Hematopoietic multipotent progenitor cell treated with erythropoietin and hydrocortisone succinate and interleukin-3 and kit ligand, for 6 days (in vitro differentiated cells): ENCODE measurements around the gene PRELID3B.

ENCODE experiments used
- DNase-seq: peaks from one replicate; pipeline ENCODE4 v3.0.0-alpha.2; 2015

Gene PRELID3B

DNA sequence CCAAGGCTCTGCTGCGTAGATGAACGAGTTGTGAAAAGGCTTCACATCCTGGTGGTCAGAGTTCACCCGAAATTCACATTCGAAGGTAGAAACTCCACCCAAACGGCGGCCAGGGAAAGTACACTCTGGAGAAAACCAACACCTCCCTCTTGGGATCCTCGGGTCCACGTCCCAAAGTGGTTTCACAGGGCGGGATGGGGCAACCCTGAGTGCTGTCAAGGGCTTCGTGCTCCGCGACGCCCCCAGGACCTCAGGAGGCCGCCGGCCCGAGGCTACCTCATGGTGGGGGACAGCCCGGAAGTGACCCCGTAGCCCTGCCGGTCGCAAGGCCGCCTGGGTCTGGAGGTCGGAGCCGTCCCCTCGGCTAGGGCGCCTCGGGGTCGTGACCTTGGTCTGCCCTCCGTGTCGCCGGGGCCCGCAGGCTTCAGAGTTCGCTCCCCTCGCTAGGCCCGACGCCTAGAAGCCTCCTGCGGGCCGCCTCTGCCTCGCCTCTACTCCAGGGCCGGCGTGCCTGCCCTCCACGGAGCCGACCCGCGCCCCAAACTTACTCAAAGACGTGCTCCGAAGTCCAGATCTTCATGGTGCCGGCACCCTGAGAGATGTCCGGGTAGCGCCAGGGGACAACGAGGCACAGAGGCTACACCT lies at the start of gene PRELID3B:
Gene PRELID3B (minus strand): TSS at position 636 of the 645 bp plus-strand sequence. CDS start 56 bp downstream, at position 580.
- peak; percentile 32 for DNase-seq

DNA sequence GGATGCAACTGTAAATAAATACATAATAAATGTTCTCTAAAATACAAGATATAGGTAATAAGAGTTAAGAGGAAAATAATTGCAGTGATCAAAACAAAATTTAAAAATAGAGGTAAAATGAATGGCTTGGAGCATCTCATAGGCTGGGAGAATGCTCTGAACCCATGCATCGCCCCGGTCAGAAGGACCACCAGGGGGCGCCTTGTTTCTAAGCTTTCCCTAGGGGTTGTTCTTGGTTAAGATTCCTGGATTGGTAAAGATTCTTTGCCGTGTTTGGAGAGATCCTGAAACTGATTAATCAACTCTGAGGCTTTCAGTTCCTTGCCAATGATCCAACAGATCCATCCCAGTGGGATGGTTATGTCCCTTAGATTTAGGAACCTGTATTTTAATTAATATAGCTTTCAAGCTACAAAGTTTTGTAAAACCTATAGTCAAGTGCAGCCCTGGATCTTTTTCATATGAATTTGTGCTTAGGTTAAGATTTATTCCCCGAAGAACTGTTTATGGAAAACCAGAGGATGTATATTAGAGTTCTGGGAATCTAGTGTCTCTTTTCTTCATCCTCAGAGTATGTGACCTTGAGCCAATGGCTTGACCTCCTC lies 45.3 kb upstream of the PRELID3B start:
- peak; percentile 90 for DNase-seq

DNA sequence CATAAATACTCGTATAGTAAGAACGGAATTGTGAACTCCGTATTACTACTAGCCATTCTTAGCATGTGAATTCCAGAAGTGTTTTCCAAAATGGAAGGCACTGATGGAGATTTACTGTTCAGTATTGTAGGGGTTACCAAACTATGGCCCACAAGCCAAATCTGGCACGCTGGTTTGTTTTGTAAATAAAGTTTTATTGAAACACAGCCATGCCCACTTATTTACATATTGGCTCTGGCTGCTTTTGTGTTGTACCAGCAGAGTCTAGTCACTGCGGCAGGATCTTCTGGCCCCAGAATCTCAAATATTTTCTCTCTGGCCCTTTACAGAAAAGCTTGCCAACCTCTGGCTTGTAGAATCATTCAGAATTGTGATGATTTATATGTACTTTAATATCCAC lies 44.3 kb upstream of the PRELID3B start:
- no peak for DNase-seq

DNA sequence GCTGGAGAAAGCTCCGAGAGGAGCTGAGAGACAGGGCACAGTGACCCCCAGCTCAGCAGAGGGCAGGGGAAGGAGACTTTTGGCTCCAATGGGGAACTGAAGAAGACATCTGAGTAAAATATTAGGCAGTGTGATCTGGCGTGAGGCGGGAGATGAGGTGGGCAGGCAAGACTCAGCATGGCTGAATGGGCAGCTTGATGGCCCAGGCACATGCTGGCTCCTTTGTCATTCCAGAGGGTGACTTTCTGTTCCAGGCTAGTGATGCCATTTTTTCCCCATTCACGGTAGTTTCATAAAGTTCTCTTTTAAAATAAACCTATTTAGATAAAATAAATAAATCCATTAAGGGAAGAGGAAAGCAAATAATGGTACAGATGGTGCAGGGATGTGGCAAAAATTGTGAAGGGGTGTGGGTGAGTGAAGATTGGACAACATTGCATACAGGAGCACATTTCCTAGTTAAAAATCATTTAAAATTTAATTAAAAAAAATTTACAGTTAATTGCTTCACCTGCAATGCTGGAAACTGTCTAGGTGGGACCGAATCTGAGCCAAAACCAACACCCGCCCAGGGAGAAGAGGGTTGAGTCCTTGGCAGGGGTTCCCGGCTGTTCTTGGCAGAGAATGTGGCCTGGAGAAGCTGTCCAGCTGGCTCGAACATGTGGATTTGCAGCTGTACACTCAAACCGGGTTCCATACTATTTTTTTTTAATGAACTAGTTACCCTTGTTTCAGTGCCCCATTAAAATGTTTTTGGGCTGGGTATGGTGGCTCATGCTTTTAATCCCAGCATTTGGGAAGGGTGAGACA lies 41.7 kb upstream of the PRELID3B start:
- DNase-seq, result no peak

DNA sequence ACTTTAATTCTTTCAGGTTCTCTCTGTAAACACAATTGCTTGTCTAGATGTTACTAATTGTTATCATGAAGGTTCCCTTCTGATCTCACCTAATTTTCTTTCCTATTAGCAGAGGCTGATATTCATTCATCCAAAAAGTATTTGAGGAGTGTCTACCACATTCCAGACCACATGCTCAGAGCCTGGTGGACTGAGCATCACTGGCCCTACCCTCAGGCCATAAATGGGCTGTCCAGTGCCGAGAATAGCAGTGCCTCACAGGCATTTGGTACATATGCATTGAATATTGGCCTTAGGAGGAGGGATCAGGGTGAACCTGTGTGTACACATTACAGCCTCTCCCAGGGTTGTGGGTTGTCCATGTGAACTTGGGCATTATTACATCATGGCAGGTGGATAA lies 40.4 kb upstream of the PRELID3B start:
- no peak for DNase-seq

DNA sequence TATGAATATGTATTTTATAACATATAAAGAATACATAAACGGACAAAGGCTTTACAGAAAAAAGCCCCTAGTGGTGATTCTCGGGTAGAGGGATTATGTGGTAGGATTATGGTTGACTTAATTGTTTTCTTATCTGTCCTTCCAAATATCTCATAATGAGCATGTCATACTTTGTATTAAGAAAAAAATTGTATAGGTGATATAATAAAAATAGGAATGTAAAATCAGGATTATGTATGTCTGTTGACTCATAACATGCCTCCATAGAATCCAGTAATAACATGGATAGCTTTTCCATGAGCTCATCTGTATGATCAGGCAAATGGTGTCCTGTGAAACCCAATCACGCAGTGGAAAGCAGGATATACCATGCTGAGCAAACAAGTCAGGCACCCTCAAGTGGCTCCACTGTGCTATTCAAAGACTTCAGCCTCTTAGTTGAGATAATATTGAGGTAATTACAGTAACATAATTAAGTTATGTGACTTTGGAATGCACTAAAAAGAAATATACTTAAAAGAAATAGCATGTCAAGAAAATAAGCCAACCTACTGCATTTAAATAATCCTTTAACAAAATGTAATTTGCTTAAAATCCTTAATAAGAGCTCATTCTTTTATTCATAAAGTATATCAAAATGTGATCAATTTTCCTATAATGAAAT lies 39.6 kb upstream of the PRELID3B start:
- peak; percentile 62 for DNase-seq

- DNase-seq, result no peak
These were observed 38.5 kb upstream of the PRELID3B start for GRCh38 chr20:59081036-59081435.

DNA sequence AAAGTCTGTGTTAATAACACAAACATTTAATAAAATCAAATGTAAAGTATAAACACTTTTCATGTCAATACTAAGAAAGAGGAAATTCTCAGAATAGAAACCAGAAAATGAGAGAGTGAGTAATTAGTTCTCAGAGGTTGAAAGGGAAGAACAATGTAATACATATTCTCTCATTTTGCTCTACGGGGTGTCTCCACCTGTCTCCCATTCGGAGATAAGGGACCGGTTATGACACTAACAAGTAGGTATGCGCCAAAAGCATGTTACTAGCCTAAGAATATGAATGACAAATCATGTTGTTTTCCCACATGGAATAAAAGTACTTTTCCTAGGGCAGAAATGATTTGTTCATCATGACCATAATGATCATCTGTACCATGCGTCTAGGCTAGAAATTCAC lies 35.6 kb upstream of the PRELID3B start:
- no peak for DNase-seq

DNA sequence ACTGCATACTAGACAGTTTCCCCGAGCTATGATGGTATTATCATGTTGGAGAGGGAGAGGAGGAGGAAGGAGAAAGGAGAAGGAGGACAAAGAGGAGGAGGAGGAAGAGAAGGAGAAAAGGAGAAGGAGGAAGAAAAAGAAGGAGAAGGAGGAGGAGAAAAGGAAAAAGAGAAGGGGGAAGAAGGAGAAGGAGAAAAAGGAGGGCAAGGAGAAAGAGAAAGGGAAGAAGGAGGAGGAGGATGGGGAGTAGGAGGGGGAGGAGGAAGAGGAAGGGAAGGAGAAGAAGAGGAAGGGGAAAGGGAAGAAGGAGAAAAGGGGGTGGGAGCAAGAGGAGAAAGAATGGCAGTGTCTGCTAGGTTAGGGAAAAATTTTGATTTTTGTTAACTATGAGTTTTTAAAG lies 35.1 kb upstream of the PRELID3B start:
- no peak for DNase-seq

- no peak for DNase-seq
These were observed 33.4 kb upstream of the PRELID3B start for GRCh38 chr20:59075934-59076508.

DNA sequence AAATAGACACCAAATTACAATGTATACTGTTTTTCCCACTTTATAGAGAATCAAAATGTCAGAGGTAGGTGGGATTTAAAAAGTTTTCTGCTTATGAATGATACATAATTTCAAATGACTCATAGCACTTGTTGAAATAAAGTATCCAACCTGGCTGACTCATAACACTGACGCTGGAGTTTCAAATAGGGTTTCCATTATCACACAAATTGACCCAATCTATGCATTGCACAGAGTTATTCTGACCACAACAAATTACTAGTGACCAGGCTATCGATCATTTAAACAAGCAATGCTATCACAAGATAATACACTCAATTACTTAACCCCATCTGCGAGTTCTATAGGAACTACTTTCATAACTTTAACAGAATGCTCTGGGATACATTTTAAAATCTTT lies 31.9 kb upstream of the PRELID3B start:
- DNase-seq, result no peak

- no peak for DNase-seq
These were observed 31.0 kb upstream of the PRELID3B start for GRCh38 chr20:59073582-59073981.

DNA sequence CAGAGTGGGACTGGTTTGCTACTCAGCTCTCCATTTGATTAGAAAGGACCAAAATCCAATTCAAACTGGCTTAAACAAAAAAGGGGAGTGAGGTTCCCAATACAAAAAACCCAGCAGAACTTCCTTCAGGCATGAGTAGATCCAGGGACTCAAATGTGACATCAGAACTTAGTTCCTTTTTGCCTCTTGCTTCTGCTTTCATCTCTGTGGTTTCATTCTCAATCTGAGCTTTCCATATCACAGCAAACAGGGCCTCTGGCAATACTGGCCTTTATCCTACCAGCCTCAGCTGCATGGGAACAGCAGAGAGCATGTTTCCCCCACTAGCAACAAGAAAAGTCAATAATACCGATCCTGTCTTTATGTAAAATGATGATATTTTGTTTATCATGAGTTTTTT lies 28.6 kb upstream of the PRELID3B start:
- DNase-seq, result no peak

GRCh38 chr20:59069026-59069425 lies 26.4 kb upstream of the PRELID3B start:
- no peak for DNase-seq

DNA sequence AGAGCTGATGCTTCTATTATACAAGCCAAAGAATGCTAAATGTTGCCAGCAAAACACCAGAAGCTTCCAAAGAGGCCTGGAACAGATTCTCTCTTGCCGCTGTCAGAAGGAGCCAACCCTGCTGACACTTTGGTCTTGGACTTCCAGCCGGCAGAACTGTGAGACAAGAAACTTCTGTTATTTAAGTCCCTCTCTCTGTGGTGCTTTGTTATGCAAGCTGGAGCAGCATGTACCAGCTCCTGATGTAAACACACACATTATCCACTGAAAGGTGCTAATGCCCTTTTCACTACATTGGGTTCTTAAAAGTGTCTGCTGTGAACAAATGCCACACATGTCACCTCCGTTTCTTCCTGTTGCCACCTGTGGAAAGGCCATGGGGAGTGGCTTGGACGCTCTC lies 25.9 kb upstream of the PRELID3B start:
- DNase-seq, result no peak

- DNase-seq, result no peak
These were observed 21.7 kb upstream of the PRELID3B start for GRCh38 chr20:59064214-59064722.

DNA sequence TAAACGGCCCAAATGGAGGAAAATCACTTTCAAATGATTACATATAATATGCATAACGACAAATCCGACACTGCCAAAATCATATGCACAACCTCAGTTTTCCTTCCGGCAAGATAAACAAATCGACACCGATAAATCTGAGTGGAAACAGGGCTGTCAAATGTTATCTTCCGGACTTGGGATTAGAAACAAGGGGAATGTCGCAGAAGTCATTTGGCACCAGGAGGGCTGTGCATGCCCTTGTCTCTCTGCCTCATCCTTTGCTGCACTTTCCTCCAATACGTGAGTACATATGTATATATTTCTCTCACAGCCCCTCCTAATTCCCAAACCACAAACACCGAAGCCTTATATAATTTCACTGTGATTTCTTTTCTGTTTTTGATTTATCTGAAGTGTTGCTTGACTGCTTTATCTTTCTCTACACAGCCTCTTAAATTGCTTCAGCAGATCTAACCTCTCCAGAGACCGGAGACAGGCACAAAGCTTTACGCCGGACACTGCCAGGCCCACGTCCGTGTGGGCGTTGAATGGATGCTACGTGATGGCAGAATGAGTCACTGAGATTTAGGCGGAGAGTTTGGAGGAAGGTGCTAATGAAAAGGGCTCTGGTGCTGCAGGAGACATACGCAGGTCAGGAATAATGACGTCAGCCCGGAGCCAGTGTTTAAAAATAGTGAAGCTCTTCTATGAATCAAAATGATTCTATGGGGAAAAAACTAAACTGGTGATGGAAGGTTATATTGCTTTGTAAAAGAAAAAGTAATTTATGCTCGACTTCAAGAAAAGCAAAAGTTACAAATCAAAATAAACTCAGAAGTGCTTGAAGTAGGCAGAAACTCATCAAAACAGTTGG lies 21.0 kb upstream of the PRELID3B start:
- no peak for DNase-seq

DNA sequence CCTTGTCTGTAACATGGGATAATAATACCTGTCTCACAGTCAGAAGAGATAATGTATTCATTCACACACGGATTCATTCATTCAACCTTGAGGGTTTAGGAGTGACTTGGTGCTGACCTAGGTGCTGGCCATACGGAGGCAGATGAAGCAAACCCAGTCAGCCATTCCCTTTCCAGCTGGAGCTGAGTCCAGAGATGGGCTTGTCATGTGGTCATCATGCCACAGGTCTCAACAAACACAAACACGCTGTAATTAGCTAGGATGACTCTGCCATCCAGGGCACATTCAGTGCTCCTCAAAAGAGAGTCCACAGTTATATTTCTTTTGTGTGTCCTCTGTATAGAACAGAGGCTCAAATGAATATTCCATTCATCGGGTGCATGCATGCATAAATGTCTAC lies 19.5 kb upstream of the PRELID3B start:
- DNase-seq, result no peak

- peak; percentile 54 for DNase-seq
These were observed 12.7 kb upstream of the PRELID3B start for GRCh38 chr20:59055302-59055701.

- no peak for DNase-seq
These were observed 9.1 kb upstream of the PRELID3B start for GRCh38 chr20:59051666-59052185.

DNA sequence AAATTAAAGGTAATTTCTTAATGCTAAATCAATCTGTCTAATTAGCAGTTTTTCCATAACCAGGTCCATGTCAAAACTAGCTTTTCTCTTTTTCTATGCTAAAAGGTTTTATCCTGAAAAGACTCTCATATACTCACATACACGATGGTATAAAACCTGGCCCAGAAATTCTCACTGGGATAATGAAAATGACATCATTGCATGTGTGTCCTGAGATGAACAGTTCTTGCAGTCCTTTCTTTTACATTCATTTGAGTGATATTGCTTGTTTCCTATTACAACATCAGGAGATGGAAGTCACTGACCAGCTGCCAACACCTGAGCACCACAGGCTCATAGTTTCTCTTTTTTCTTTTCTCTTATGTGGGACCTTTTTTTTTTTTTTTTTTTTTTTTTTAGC lies 7.9 kb upstream of the PRELID3B start:
- no peak for DNase-seq

- DNase-seq, result no peak
These were observed 6.1 kb upstream of the PRELID3B start for GRCh38 chr20:59048681-59049030.
